AG10803 (cell line): ENCODE results near the gene SLN.

ENCODE experiments used
- DNase-seq: peaks from one replicate; pipeline ENCODE4 v3.0.0; 2010; ENCODE audit warnings: low read depth
- H3K4me3 ChIP-seq: 2 replicates; pipeline ENCODE4 v1.5.1; 2011; ENCODE audit warnings: mild to moderate bottlenecking, low read length, control low read depth
- CTCF ChIP-seq: conservative IDR thresholded peaks from 2 replicates; pipeline ENCODE4 v1.5.1; 2011; ENCODE audit warnings: mild to moderate bottlenecking, low read length, control low read depth, inconsistent platforms

The SLN gene

GRCh38 chr11:107706531-107706930, 5.3 kb downstream of the SLN start:
- TF ChIP-seq CTCF = no peak
- DNase-seq = no peak

GRCh38 chr11:107705027-107705426, 6.8 kb downstream of the SLN start:
- no peak for TF ChIP-seq CTCF
- no peak overlapping the region for H3K4me3 ChIP-seq
- DNase-seq = peak; percentile 87

More at GRCh38 chr11:107706531-107706930, 5.3 kb downstream of the SLN start:
- H3K4me3 ChIP-seq = no peak overlapping the region

GRCh38 chr11:107704451-107704850, 7.4 kb downstream of the SLN start:
- H3K4me3 ChIP-seq = no peak overlapping the region
- no peak for TF ChIP-seq CTCF
- DNase-seq = peak; percentile 47

GRCh38 chr11:107702723-107703122, 9.1 kb downstream of the SLN start:
- no peak overlapping the region for H3K4me3 ChIP-seq
- TF ChIP-seq CTCF = no peak
- peak; percentile 17 for DNase-seq

- no peak for TF ChIP-seq CTCF
- no peak overlapping the region for H3K4me3 ChIP-seq
- DNase-seq = no peak
Measured at GRCh38 chr11:107702109-107702660, 9.7 kb downstream of the SLN start.

- DNase-seq = no peak
- H3K4me3 ChIP-seq = no peak overlapping the region
- TF ChIP-seq CTCF = no peak
Measured at GRCh38 chr11:107699371-107700285, 12.2 kb downstream of the SLN start.

GRCh38 chr11:107697291-107697690, 14.6 kb downstream of the SLN start:
- TF ChIP-seq CTCF = no peak
- no peak for DNase-seq
- H3K4me3 ChIP-seq = no peak overlapping the region
